Right lobe of liver (tissue), 6 donors: Measurements from ENCODE around the gene MCM7. TPM values are rescaled to one million over a fixed set of nuclear protein-coding genes. Genes with fewer than 3 reads are reported as not detected.

Experiments
- ATAC-seq, 4 donors: fragments of 200-7000 bp; cut with Tn5 transposase; one replicate each; pipeline ENCODE4 v1.9.1; 2020; ENCODE audit warnings: mild to moderate bottlenecking in 4 of 4, moderate library complexity in 4 of 4
- DNase-seq, 3 donors: peaks; one replicate each; pipeline ENCODE4 v3.0.0-alpha.2; 2020
- H3K27ac ChIP-seq, 3 donors: fragments of 200-600 bp; one replicate each; pipeline ENCODE4 v1.8.0; 2022
- H3K27me3 ChIP-seq, 2 donors: fragments of 200-600 bp; one replicate each; pipeline ENCODE4 v1.8.0; 2022
- H3K36me3 ChIP-seq, 4 donors: fragments of 200-600 bp; sonication (generic) in 1 of 4; one replicate each; pipeline versions ENCODE4 v1.5.1 to v1.8.0; 2017 to 2022; ENCODE audit warnings: control low read depth in 1 of 4
- H3K4me1 ChIP-seq, 4 donors: fragments of 200-600 bp; sonication (generic) in 1 of 4; one replicate each; pipeline versions ENCODE4 v1.5.1 to v1.8.0; 2017 to 2022; ENCODE audit warnings: control low read depth in 1 of 4
- H3K4me3 ChIP-seq, 3 donors: fragments of 200-600 bp; one replicate each; pipeline ENCODE4 v1.8.0; 2022
- H3K9me3 ChIP-seq, 4 donors: fragments of 200-600 bp; sonication (generic) in 1 of 4; one replicate each; pipeline versions ENCODE4 v1.5.1 to v1.8.0; 2017 to 2022; ENCODE audit warnings: control low read depth in 1 of 4
- POLR2A ChIP-seq: fragments of 450-650 bp; IDR thresholded peaks from one replicate; pipeline ENCODE4 v1.6.1; 2017; ENCODE audit warnings: antibody characterized with exemption, mild to moderate bottlenecking
- WGBS: methylation state at CpG from one replicate; pipeline ENCODE4 v1.1.6; 2018; ENCODE audit warnings: low coverage, low lambda C conversion rate; ENCODE audit not compliant: insufficient coverage; ENCODE audit errors: missing lambda C conversion rate; 5-methylcytosine and 5-hydroxymethylcytosine counted together
- intact Hi-C, 2 donors: fragments of 100-400 bp; cut with DNase I; formaldehyde crosslinking; loops; one replicate each; pipeline versions ENCODE4 v1.11.2 to v1.14.1; 2022
- total RNA-seq, 6 experiments: library from RNA; depleted of rRNA in 2 of 6; stranded (reverse); fragments of >200 nt in 2 of 6; fragmentation: NEBNext Ultra II Directional in 3 of 6; extraction: Animal tissue kit (Norgen Biotek cat#: 25700) in 3 of 6; gene quantifications; one replicate each; pipeline versions ENCODE4 v1.1.0 to v1.2.4, GENCODE V29; 2016 to 2023
- TF ChIP-seq, protein P1 (sequence below), 4 donors: fragments of 200-600 bp in 3 of 4; fragments of 450-650 bp in 1 of 4; IDR thresholded peaks; one replicate each; pipeline versions ENCODE4 v1.5.1 to v1.8.0; 2016 to 2022; ENCODE audit warnings: antibody characterized with exemption in 4 of 4, mild to moderate bottlenecking in 2 of 4
- donor health status: DM: no; HTN: yes; CAD: no.
- donor health status: DM: no; HTN: no; CAD: no.
- donor health status: DM: no; HTN: no; CAD: no.
- donor health status: DM: no; HTN: yes; CAD: no.
- donor health status: DM: no; HTN: yes; CAD: no.

MCM7 gene
- total RNA-seq, 6 experiments from 2014 or later: 12.6 to 25.9 (median 20.8) TPM

DNA sequence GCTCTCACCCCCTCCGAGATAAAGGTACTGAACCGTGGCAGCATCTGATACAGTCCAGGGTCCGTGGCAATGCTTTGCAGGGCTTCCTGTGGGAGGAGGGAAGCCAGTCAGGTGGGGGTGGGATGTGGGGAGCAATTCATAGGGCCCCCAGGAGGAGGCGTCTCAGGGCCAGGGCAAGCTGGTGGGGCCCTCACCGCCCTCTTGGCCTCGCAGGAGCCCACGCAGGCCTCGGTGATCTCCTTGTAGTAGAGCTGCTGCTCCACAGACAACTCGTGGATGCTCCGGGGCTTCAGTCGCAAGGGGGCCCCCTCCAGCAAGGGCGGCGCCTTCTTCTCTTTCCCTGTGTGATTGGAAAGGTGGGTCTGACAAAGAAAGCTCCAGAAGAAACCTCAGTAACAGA is 10.7 kb upstream of the MCM7 start:
- WGBS: no CpG with 5 or more reads among the region's 13 CpGs
- H3K4me1 ChIP-seq: no peaks in the 10 kb centered on the region
- ATAC-seq (no peak), DNase-seq (no peak)
- no peaks in the 10 kb centered on the region for H3K9me3 ChIP-seq
- H3K4me3 ChIP-seq: no peak overlapping the region
- no peaks in the 10 kb centered on the region for H3K27me3 ChIP-seq
- peaks cover 0 to 29% (median 5%) of the 10 kb centered on the region in 4 donors for H3K36me3 ChIP-seq
- TF ChIP-seq POLR2A: no peak
- TF ChIP-seq, protein P1, sequence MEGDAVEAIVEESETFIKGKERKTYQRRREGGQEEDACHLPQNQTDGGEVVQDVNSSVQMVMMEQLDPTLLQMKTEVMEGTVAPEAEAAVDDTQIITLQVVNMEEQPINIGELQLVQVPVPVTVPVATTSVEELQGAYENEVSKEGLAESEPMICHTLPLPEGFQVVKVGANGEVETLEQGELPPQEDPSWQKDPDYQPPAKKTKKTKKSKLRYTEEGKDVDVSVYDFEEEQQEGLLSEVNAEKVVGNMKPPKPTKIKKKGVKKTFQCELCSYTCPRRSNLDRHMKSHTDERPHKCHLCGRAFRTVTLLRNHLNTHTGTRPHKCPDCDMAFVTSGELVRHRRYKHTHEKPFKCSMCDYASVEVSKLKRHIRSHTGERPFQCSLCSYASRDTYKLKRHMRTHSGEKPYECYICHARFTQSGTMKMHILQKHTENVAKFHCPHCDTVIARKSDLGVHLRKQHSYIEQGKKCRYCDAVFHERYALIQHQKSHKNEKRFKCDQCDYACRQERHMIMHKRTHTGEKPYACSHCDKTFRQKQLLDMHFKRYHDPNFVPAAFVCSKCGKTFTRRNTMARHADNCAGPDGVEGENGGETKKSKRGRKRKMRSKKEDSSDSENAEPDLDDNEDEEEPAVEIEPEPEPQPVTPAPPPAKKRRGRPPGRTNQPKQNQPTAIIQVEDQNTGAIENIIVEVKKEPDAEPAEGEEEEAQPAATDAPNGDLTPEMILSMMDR (IDR thresholded peaks at IDR 0.05): no peak
- no peak overlapping the region for H3K27ac ChIP-seq
- intact Hi-C loops: no loop called here

DNA sequence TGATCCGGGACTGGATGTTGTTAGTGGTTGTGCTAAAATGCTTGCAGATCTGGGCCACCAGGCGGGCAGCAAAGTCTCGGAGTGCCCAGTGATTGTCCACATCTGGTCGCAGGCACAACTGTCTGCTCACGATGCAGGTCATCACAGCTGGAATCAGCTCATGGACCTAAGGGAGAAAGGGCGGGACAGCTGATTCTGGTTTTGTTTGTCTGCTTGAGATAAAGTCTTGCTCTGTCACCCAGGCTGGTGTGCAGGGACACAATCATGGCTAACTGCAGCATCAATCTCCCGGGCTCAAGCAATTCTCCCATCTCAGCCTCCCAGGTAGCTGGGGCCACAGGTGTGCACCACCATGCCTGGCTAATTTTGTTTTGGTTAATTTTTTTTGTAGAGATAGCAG is 10.0 kb upstream of the MCM7 start:
- H3K9me3 ChIP-seq: no peaks in the 10 kb centered on the region
- intact Hi-C loops: no loop called here
- no peaks in the 10 kb centered on the region for H3K4me1 ChIP-seq
- no peak for TF ChIP-seq POLR2A
- TF ChIP-seq, protein P1 (IDR thresholded peaks at IDR 0.05): no peak
- no peak overlapping the region for H3K27ac ChIP-seq
- peaks cover 0 to 29% (median 5%) of the 10 kb centered on the region in 4 donors for H3K36me3 ChIP-seq
- DNase-seq (no peak), ATAC-seq (no peak)
- no peak overlapping the region for H3K4me3 ChIP-seq
- H3K27me3 ChIP-seq: no peaks in the 10 kb centered on the region
- WGBS: 80% methylated on average over 2 of the region's 7 CpGs

DNA sequence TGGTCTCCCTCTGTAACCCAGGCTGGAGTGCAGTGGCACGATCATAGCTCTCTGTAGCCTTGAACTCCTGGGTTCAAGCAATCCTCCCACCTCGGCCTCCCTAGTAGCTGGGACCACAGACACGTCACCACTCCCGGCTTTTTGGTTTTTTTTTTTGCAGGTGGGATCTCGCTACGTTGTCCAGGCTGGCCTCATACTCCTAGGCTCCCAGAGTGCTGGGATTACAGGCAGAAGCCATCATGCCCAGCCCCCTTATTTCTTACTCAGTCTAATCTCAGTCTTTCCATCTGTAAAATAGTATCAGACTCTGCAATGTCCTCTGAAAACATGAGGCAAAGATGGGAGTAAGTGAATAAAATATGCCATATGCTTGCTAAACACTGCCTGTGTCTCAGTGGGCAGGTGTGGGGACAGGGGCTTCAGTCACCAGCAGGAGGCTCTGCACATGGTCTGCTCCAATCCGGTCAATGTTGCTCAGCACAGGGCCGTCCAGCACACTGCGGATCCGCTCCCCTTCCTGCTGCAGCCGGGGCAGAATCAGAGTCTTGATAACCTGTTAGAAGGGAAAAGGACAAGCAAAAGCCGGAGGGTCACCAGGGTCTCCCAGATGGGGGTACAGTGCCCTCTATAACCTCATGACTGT is 8.4 kb upstream of the MCM7 start:
- intact Hi-C loops: no loop called here
- H3K27ac ChIP-seq: no peak overlapping the region
- DNase-seq (no peak), ATAC-seq (no peak)
- no peaks in the 10 kb centered on the region for H3K9me3 ChIP-seq
- no peaks in the 10 kb centered on the region for H3K27me3 ChIP-seq
- no peaks in the 10 kb centered on the region for H3K4me1 ChIP-seq
- peaks cover 0 to 29% (median 5%) of the 10 kb centered on the region in 4 donors for H3K36me3 ChIP-seq
- WGBS: 83% methylated on average over 6 of the region's 12 CpGs
- TF ChIP-seq POLR2A: no peak
- TF ChIP-seq, protein P1 (IDR thresholded peaks at IDR 0.05): no peak
- H3K4me3 ChIP-seq: no peak overlapping the region

DNA sequence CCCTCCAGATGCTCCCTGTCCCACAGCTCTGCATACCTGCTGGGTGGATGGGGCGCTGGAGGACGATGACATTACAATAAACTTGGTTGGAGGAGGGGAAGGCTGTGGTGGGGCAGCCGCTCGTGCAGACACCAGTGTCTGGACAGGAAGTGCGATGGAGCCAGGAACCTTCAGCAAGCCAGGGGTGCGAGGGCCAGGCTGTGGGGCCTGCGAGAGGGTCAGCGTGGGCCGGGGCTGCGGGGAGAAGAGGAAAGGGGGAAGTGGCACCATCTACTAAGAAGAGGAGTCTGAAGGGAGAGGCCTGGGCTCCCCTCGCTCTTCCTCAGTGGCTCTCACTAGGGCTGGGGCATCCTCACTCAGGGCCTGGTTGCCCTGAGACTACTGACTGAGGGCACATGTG is 6.7 kb upstream of the MCM7 start:
- no peaks in the 10 kb centered on the region for H3K27me3 ChIP-seq
- intact Hi-C loops: no loop called here
- no peak overlapping the region for H3K4me3 ChIP-seq
- no peaks in the 10 kb centered on the region for H3K4me1 ChIP-seq
- H3K27ac ChIP-seq: no peak overlapping the region
- no peaks in the 10 kb centered on the region for H3K9me3 ChIP-seq
- peaks cover 0 to 26% (median 4%) of the 10 kb centered on the region in 4 donors for H3K36me3 ChIP-seq
- ATAC-seq (peak in 2 of 4 donors; percentile 16 to 42), DNase-seq (no peak)
- TF ChIP-seq POLR2A: no peak
- TF ChIP-seq, protein P1 (IDR thresholded peaks at IDR 0.05): no peak
- 63% methylated on average over 6 of the region's 11 CpGs for WGBS
